SK-N-DZ (cell line): ENCODE measurements around the gene TMEM8B. TPM values are rescaled to one million over a fixed set of nuclear protein-coding genes. Genes with fewer than 3 reads are reported as not detected.
A peak's percentile ranks its signal among the peaks of the same experiment; 100 is the strongest.

Source experiments
- DNase-seq: peaks from one replicate; pipeline ENCODE4 v3.0.0-alpha.2; 2015; ENCODE audit warnings: low spot score
- polyA plus RNA-seq, 2 experiments: library from polyadenylated mRNA; depleted of rRNA; stranded (reverse); fragments of >200 nt; gene quantifications; 2 replicates each; pipeline ENCODE4 v1.2.3, GENCODE V29; 2014

The TMEM8B gene, protein sequence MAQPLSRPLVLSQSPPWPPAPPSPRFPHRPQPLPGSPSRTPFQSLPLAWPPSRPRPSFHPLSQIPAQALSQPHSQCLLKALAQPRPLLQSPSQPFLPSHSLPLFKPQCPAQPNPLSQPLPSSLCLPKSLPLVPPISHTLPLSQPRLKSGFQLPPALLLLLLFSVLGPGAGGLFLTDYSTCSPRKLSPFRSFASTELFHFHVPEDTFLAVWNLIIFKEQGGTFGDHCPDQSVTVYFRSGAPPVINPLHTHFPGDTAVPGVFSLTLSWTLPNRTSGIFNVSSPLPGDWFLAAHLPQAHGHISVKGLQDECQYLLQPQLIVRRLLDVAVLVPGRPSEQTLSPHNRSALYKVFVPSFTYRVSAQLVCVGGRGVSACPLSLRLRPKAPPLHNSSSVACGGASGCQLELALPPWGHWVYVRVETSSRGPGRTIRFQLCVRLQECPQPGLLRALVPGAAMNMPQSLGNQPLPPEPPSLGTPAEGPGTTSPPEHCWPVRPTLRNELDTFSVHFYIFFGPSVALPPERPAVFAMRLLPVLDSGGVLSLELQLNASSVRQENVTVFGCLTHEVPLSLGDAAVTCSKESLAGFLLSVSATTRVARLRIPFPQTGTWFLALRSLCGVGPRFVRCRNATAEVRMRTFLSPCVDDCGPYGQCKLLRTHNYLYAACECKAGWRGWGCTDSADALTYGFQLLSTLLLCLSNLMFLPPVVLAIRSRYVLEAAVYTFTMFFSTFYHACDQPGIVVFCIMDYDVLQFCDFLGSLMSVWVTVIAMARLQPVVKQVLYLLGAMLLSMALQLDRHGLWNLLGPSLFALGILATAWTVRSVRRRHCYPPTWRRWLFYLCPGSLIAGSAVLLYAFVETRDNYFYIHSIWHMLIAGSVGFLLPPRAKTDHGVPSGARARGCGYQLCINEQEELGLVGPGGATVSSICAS
- polyA plus RNA-seq (2014; cell fraction: cytosol; rRNA removed): 6.5 and 6.6 TPM in 2 replicates
- 5.8 and 13.1 TPM in 2 replicates for polyA plus RNA-seq (2014; cell fraction: nucleus; rRNA removed)

DNA sequence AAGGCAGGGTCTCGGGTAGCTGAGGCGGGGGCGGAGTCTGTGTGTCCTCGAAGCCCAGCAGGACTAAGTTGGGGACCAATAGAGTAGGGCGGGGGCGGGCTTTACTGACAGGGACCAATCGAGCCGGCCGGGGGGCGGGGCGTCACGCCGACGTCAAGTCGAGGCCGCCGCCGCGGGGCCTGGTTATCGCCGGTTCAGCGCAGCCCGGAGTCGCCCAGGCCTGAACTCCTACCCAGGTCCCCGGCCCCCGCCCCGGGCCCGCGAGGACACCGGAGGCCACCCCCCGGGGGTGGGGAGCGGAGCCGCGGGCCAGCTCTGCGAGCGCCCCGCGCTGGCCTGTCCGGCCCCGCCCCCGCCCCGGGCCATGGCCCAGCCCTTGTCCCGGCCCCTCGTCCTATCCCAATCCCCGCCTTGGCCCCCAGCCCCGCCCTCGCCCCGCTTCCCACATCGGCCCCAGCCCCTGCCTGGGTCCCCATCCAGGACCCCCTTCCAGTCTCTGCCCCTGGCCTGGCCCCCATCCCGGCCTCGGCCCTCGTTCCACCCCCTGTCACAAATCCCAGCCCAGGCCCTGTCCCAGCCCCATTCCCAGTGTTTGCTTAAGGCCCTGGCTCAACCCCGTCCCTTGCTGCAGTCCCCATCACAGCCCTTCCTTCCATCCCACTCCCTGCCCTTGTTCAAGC, at the start of gene TMEM8B:
TSS of gene TMEM8B (plus strand) at position 145 of the 680 bp plus-strand sequence. CDS start at position 365, 220 bp downstream.
- DNase-seq: peak; percentile 86

DNA sequence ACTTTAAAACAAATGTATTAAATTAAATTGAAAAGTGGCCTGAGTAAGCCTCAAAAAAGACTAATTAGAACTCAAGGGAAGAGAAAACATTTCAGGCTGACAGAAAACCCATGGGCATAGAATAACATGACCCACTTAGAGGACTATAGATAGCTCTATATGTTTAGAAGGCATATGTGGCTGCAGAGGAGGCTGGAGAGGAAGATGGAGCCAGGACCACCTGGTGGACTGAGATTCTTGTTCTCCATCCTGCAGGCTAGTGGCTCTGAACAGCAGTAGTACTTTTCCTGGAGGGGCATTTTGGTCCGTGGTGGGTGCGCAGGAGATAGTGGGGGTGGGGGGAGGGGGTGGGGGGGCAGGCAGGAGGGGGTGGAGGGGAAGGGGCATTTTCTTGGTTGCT, 48.0 kb upstream of the TMEM8B start:
- DNase-seq: no peak

DNA sequence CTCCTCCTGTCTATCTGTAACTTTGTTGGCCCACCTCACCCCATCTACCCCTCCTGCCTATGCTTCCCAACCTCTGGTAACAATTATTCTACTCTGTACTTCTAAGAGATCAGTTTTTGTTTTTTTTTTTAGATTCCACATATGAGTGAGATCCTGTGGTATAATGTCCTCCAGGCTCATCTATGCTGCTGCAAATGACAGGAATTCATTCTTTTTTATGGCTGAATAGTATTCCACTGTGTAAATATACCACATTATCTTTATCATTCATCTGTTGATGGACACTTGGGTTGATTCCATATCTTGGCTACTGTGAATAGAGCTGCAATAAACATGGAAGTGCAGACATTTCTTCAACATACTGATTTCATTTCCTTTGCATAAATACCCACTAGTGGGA, 45.6 kb upstream of the TMEM8B start:
- no peak for DNase-seq

DNA sequence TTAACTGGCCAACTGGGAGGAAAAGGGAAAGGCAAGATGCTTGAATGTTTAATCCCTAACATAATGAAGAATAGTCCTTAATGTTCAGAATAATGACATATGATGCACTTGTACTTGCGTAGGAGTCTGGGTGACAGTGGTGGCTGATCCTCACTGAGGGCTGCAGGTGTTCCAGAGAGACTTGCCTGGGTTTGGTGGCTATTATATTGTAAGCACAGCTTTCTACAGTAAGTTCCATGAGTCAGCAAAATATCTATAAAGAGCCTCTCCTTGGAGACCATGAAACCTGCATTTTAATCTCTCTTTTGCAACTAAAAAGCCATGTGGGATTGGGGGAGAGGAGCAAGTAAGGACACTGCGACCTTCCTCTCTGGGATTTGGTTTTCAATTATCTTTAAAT, 39.5 kb upstream of the TMEM8B start:
- no peak for DNase-seq

DNA sequence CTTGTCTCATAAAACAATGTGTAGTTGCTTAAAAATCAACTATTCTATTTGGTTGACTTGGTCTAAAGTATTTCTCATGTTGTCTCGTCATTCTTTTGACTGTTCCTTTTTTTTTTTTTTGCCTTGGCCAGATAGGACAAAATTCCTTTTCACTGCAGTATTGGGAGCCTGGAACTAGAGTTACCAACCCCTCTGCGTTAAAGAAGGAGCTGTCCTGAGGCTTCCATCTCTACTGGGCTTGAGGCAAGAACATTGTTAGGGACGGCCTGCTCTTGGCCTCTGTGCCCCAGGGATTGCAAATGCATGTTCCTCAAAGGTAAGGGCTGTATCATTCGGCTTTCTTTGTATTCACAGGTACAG, 39.0 kb upstream of the TMEM8B start:
- DNase-seq: no peak

DNA sequence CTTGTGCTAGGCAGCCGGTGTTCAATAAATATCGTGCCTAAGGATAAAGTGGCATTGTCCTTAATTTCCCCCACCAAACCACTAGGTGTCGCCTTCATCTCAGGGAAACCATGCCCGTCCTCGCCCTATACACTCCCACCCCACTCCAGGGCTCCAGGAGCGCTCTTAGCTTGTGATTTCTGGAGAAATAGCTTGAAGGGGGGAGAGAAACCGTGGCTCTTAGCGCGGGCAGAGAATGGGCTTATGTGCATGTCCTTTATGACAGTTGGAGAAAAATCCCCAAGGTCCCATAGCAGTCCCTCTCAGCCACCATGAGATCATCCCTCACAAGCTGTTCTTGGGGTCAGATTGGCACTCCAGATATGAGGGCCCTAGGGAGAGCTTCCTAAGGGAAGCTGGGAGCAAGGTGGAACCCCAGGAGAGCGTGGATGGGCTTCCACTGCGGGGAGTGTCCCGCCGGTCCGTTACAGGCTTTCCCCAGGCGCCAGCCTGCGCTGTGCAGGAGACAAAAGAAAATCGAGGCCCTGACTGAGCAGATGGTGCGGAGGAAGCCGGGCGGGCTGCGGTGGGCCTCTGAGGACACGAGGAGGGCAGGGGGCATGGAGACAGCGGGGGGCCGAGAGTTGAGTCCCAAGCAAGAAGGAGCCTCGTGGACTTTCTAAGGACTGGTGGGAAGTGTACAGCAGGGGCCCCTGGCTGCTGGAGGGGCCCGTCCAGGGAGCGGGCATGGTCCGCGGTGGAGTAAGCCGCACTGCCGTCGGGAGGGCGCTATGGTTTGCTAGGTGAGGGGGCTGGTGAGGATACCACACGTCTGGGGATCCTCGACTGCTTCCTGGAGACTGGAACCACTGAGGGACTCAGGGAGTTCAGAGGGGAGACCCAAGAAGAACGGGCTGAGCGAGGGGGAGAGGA, 38.4 kb upstream of the TMEM8B start:
- peak; percentile 80 for DNase-seq

DNA sequence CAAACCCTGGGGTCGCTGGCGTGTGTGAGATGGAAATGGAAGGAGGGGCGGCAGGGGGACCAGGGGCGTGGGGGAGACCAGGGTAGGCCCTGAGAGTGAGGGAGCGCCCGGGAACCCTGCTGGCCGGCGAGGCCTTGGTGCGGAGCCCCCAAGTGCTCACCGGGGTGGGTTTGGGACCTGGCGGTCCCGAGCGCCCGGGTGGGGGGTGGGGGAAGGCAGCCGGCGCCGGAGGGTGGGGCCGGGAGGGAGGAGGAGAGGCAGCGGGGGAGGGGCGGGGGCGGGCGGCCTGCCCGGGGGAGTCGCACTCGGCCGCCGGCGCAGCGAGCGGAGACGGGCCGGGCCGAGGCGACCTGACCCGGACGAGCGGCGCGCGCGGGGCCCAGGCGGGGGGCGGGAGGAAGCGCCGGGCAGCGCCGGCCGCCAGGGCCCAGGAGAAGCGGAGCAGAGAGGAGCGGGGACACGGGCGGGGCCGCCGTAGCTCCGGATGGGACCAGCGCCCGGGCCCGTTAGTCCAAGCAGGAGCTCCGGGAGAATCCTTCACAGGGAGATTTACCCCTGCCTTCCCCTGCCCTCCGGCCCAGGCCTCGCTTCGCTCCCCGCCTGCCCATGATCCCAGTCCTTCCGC, 37.6 kb upstream of the TMEM8B start, which contains the start of gene NPR2:
TSS of gene NPR2 (plus strand) at position 295 of the 625 bp plus-strand sequence. CDS start 818 bp downstream, outside the sequence.
- no peak for DNase-seq

DNA sequence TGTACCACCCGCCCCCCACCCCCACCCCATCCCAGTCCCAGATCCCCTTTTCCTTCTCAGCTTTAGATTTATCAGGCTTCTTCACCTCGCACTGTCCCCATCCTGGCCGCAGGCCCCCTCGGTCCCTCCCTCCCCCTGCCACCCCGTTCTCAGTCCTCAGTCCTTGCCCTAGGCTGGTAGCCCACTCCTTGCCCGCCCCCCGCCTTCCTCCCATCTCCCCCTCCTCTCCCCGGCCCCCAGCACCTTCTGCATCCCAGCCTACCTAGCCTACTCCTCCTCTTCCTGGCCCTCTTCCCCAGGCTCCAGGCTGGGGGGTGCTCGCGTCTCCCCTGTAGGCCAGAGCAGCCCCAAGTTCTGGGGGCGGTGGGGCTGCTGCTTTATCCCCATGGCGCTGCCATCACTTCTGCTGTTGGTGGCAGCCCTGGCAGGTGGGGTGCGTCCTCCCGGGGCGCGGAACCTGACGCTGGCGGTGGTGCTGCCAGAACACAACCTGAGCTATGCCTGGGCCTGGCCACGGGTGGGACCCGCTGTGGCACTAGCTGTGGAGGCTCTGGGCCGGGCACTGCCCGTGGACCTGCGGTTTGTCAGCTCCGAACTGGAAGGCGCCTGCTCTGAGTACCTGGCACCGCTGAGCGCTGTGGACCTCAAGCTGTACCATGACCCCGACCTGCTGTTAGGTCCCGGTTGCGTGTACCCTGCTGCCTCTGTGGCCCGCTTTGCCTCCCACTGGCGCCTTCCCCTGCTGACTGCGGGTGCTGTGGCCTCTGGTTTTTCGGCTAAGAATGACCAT, 36.8 kb upstream of the TMEM8B start:
- DNase-seq: no peak

DNA sequence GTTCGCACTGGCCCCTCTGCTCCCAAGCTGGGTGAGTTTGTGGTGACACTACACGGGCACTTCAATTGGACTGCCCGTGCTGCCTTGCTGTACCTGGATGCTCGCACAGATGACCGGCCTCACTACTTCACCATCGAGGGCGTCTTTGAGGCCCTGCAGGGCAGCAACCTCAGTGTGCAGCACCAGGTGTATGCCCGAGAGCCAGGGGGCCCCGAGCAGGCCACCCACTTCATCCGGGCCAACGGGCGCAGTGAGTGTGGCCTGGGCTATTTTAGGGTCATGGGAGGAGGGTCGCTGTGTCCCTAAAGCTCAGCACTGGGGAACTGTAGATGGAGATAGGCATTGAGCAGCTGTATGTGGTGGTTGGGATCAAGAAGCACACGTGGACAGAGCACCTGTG, 36.2 kb upstream of the TMEM8B start:
- no peak for DNase-seq

DNA sequence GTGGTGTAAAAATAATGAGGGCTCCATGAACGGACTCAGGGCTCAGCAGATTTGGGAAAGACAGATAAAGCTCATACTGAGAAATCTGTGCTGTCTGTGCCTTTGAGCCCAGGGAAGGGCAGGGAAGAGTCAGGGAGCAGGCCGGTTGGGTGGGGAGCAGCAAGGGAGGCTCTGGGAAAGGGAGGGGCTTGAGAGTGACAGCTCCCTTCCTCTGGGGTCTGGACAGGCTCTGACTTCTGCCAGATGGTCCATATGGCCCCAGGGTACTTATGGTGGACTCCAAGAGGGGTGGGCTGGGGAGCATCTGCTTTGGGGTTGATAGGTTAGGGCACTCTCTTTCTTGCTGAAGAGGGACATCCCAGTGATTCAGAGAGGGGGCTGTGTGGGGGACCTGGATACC, 35.6 kb upstream of the TMEM8B start:
- peak; percentile 65 for DNase-seq

DNA sequence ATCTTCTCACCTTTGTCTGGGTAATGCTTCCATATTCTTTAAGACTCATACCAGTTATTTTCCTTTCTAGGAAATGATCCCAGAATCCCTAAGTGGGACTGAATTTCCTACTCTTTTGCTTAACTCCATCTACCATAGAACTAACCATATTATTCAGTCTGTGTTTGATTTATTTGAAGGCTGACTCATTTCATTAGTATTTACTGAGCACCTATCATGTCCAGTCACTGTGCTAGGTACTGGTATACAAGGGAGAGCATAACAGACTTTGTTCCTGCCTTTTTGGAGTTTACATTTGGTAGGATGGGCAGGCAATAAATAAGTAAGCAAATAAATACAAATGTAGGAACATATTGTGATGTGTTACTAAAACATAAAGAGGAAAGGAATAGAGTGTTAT, 33.3 kb upstream of the TMEM8B start:
- no peak for DNase-seq

DNA sequence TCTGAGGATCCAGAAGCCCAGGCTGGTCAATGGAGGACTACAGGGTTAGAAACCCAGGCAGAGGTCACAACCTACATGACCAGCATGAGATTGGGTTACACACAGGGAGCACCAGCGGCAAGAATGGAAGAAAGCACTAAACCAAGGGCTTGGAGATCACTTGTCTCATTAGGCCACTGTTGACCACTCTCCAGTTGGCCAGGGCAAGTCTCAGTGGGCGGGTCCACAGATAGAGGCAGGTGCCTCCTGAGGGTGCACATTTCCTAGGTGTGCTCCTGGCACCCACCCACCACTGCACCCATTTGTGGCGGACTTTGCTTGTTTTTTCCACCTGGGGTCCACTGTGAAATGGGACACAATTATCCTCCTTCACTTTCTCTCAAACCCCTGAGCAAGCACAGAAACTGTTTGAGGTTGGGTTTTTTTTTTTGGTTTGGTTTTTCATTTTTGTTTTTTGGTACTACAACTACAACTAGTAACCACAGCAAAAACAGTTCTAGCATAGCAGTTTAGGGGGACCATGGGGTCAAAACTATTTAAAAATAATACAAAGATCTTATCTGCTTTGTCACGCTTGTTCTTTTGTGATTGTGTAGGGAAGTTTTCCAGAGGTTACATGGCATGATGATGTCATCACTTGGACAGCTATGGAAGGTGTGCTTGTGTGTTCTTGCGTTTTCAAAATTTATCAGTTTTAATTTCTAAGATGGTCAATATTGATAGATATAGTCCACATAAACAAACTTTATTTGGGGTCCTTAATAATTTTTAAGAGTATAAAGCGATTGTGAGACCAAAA, 31.5 kb upstream of the TMEM8B start:
- no peak for DNase-seq

DNA sequence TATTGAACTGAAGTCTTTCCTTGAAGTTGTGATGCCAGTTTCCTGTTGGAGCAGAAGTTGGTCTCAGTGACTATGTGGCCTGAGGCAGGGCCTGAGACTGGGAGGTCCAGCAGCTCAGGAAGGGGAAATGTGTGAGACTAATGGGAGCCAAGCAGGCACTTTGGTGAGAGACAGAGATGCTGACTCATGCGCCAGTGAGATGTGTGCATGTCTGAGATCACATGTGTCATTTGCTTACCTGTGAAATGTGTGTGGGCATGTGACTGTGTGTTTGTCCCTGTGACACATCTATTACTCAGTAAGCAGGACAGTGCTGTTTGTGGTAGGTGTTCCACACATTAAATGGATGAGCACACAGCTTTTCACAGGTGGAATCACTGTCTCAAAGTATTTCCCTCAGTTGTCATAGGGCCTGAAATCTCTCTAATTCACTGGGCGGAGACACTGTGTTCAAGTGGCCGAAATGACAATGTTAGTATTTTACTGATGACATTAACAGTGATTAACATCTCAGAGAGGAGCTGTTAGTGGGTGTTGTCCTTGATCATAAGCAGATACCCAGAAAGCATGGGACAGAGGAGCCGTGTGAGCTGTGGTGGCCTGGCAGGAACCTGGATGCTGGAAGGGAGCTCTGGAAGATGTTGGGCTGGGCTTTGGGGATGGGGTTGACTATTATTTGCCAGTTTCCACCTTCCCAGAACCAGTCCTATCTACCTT, 30.2 kb upstream of the TMEM8B start:
- DNase-seq: peak; percentile 55

DNA sequence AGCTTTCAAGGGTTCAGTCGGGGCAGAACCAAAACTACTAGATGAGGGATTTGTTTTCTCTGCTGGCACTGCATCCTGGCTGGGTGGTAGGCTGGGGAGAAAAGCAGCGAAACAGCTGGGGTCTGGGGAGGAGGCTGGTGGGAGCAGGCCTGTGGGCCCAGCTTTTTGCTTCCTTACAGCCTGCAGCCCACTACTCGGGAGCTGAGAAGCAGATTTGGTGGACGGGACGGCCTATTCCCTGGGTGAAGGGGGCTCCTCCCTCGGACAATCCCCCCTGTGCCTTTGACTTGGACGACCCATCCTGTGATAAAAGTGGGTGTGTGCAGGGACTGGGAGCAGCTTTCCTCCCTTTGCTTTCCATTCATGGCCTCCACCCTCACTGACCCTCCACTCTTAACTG, 28.5 kb upstream of the TMEM8B start:
- no peak for DNase-seq

DNA sequence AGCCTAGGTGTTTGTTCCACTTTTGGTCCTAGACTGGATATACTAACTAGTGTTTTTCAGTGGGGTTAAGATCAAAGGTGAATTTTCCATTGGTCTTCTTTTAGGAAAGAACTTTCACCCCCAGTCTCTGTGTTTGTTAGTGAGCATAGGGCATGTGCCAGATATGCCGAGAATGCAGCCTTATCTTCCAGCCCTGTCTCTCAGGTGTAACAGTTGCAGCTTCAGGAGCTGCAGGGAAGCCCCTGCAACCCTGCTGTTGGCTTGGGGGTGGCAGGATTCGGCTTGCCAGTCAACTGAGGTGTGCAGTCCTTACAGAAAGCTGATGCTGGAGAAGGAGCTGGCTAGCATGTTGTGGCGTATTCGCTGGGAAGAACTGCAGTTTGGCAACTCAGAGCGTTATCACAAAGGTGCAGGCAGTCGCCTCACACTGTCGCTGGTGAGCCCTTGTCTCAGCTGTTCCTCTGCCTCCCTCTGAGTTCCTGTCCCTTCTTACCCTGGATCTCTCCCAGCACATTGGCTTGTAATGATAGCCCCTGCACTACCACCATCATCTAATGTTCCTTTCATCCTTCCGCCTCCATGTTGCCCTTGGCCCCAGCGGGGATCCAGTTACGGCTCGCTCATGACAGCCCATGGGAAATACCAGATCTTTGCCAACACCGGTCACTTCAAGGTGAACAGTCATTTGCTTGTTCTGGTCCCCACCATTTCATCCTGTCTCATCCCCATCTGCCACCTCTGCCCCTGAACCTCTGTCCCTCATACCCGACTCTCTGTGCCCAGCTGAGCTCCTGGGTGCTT, 27.5 kb upstream of the TMEM8B start:
- no peak for DNase-seq

DNA sequence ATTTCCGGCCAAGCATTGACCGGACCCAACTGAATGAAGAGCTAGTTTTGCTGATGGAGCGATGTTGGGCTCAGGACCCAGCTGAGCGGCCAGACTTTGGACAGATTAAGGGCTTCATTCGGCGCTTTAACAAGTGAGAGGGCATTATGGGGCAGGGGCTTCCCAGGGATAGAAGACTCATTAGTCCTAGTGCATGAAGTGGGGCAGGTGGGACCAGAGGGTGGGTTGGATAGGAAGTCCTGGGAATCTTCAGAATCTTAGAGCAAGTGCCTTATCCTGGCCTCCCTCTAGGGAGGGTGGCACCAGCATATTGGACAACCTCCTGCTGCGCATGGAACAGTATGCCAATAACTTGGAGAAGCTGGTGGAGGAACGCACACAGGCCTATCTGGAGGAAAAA, 22.9 kb upstream of the TMEM8B start:
- no peak for DNase-seq

DNA sequence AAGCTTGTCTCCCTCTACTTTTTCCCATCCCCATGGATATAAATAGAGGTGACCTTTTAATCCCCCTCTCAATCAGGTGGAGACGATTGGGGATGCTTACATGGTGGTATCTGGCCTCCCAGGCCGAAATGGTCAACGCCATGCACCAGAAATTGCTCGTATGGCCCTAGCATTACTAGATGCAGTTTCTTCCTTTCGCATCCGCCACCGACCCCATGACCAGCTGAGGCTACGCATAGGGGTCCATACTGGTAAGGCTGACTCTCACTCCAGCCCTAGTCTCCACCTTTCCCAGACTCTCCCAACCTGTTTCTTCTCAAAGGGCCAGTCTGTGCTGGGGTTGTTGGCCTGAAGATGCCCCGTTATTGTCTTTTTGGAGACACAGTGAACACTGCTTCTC, 20.6 kb upstream of the TMEM8B start:
- no peak for DNase-seq
